HG03439 (cell line): ENCODE data around the gene CHMP6.
A peak's percentile ranks its signal among the peaks of the same experiment; 100 is the strongest.
"Not testable (repeated sequence)": the region's sequence is repeated elsewhere in the genome, so short reads cannot be mapped to it uniquely, and the experiment has no call there.

ENCODE experiments used
- ATAC-seq: cut with Tn5 transposase; IDR thresholded peaks from one replicate; pipeline ENCODE4 v1.9.1; 2021; ENCODE audit warnings: mild to moderate bottlenecking, moderate library complexity; ENCODE audit not compliant: unreplicated experiment

Gene CHMP6

GRCh38 chr17:81027591-81028505, 36.2 kb downstream of the CHMP6 start:
- no peak for ATAC-seq

DNA sequence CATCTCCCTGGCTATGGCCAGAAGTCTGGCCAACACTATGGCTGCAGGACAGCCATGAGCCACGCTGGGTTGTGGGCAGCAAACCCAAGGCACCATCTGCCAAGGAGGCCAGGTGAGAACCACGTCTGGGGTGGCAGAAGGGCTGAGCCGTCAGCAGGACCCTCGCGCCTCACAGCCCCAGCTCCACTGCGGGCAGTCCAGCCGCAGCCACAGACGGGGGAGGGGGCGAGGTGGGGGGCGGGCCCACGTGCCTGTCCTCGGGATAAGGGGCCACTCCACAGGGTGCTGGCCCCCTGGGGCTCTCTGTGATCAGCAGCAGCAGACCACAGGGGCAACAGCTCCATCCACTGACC, 36.8 kb downstream of the CHMP6 start:
- ATAC-seq: no peak

GRCh38 chr17:81029859-81030258, 38.2 kb downstream of the CHMP6 start:
- no peak for ATAC-seq

GRCh38 chr17:81030312-81030711, 38.7 kb downstream of the CHMP6 start:
- ATAC-seq: not testable (repeated sequence)

DNA sequence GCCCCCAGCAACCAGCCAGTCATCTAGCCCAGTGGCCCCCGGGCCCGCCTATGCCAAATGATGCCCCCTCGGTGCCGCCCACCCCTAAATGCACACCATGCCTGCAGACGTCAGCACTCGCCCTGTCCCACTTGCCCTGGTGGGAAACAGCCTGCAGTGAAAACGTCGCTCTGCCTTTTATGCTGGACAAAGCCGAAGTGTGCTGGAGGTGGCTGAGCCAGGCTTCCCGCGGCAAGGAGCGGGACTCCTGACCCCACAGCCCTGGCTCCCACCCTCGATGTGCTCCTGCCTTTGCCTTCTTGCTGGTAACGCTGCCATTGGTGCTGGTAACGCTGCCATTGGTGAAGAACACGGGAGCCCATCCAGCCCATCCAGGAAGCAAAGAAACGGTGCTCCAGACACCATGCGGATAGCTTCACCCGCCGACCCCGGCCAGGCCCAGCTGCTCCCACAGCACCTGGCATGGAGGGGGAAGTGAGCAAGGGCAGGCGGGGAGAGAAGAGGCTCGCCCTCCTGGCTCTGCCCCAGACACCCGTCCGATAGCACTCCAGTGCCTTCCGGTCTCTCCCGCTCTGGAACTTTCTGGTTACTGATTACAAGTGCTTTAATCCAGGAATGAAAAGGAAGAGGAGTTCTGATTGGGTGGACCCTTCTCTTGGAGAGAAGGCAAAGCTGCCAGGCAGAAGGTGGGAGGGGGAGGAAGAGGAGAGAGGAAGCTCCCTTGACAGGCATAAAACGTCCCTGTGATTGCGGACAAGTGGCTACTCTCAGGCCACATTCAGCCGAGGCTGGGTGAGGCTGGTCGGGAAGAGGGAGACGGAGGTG, 39.3 kb downstream of the CHMP6 start:
- ATAC-seq: no peak

- ATAC-seq: no peak
Observed at GRCh38 chr17:81031566-81032550, 40.2 kb downstream of the CHMP6 start.

DNA sequence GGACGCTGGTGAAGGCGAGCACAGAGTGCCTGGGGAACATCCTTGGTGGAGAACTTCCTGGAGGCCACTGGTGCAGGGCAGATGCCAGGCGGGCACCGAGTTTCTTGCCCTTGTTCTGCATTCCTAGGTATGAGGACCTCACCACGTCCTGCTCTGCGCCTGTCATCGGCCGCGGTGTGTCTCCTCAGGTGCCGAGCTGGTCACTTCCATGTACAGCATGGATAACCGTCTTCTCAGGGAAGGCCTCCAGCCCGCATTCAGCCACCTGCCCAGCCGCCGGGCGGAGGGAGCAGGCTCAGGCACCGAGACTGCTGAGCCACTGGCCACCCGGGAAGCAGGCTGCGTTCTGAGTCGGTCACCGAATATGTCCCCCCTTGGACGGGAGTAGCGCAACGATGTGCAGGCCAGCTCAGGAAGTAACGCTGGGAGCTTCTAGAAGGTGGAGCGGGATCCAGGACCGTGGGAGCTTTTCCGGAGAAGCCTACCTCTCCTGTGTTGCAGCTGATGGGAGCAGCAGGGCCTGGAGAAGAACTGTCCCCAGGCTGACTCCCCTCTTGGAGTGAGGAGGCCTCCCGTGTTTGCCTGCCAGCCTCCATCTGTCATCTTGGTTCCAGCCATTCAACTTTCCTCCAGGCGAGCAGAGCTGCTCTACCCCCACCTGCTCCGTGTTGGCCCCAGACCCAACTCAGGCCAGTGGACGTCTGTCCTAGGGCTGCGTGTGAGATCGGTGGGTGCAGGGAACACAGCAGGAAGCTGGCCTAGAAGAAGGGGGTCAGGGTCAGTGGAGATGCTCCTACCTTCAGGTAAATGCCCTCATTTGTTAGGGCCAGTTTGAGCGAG, 41.2 kb downstream of the CHMP6 start:
- no peak for ATAC-seq

DNA sequence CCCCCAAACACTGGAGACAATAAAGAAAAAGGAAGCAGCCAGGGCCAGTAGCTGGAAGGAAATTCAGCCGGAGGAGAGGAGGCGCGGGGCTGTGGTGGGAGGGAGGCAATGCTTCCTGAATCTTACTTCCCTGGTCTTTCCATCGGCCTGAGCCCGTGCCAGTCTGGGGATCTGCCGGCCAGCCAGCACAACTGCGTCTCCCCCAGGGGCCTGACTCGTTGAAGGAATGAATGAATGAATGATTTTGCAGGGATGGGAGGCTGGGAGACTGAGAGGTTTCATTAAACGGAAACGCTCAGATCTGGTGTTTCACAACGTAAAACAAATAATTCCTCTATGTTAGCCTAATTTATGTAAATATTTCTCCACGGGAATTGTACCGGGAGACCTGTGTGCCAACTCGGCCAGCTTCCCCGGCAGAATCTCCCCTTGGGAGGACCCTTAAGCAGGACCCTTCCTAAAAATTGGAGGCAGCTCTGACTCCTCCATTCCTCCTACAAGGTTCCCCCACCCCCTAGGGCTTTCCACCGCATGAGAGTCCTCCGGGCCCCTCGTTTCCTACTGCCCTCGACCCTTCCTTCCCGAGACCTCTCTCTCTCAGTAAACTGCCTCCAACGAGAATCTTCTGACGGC, 42.0 kb downstream of the CHMP6 start:
- ATAC-seq: no peak

- ATAC-seq: no peak
Observed at GRCh38 chr17:81034168-81034777, 42.6 kb downstream of the CHMP6 start.

- peak; percentile 55 for ATAC-seq
Observed at GRCh38 chr17:81034779-81035520, 43.3 kb downstream of the CHMP6 start, which contains the start of gene BAIAP2. TSS of gene BAIAP2 (plus strand) at chr17:81035151. CDS start at chr17:81035255, 104 bp downstream.

- peak; percentile 2 for ATAC-seq
Observed at GRCh38 chr17:81035521-81036196, 44.0 kb downstream of the CHMP6 start.

GRCh38 chr17:81036197-81036941, 44.7 kb downstream of the CHMP6 start:
- no peak for ATAC-seq

GRCh38 chr17:81037026-81037797, 45.6 kb downstream of the CHMP6 start:
- no peak for ATAC-seq

- ATAC-seq: no peak
Observed at GRCh38 chr17:81037798-81038733, 46.4 kb downstream of the CHMP6 start.

DNA sequence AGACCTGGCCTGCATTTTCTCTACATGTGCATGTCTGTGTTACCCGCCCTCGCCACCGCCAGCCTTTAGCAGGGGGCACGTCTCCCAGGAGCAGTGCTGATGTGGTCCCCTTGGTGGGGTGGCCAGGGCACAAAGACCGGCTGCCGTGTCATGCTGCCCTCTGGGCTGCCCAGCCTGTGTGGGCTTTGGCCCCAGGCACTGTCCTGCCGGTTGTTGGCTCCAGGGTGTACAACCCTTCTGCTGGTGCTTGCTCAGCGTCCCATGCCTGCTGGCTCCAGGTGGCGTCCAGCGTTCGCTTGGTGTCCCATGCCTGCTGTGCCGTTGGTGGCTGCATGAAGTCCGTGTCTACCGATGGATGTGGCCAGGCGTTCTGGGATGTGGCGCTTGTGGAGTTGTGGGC, 47.5 kb downstream of the CHMP6 start:
- no peak for ATAC-seq
